Central memory CD4-positive, alpha-beta T cell (primary cell): ENCODE results near the gene CDC34.
"Not testable (repeated sequence)": the region's sequence is repeated elsewhere in the genome, so short reads cannot be mapped to it uniquely, and the experiment has no call there.

Experiments
- DNase-seq: peaks from one replicate; pipeline ENCODE4 v3.0.0; 2022

The CDC34 gene

GRCh38 chr19:574658-575526 is 43.3 kb downstream of the CDC34 start:
- no peak for DNase-seq

- no peak for DNase-seq
Observed at GRCh38 chr19:575527-576506, 44.3 kb downstream of the CDC34 start.

- no peak for DNase-seq
Observed at GRCh38 chr19:576768-577438, 45.3 kb downstream of the CDC34 start.

- no peak for DNase-seq
Observed at GRCh38 chr19:577439-578392, 46.2 kb downstream of the CDC34 start.

GRCh38 chr19:579111-579841 is 47.7 kb downstream of the CDC34 start:
- DNase-seq: no peak

- no peak for DNase-seq
Observed at GRCh38 chr19:579842-580155, 48.2 kb downstream of the CDC34 start.

- no peak for DNase-seq
Observed at GRCh38 chr19:580274-580835, 48.8 kb downstream of the CDC34 start.

- DNase-seq: no peak
Observed at GRCh38 chr19:581399-582111, 50.0 kb downstream of the CDC34 start.

GRCh38 chr19:582497-583197 is 51.1 kb downstream of the CDC34 start:
- no peak for DNase-seq

- DNase-seq: no peak
Observed at GRCh38 chr19:583198-583967, 51.8 kb downstream of the CDC34 start.

GRCh38 chr19:583968-584239 is 52.3 kb downstream of the CDC34 start:
- DNase-seq: no peak

GRCh38 chr19:584240-585001 is 52.9 kb downstream of the CDC34 start:
- DNase-seq: peak; percentile 56

- DNase-seq: not testable (repeated sequence)
Observed at GRCh38 chr19:585146-585545, 53.6 kb downstream of the CDC34 start.

- DNase-seq: no peak
Observed at GRCh38 chr19:585551-586110, 54.1 kb downstream of the CDC34 start.

- peak; percentile 52 for DNase-seq
Observed at GRCh38 chr19:588093-588740, 56.7 kb downstream of the CDC34 start.

GRCh38 chr19:588741-589692 is 57.5 kb downstream of the CDC34 start:
- DNase-seq: no peak
